HCT116 (cell line): Measurements from ENCODE around the gene HK1. TPM values are rescaled to one million over a fixed set of nuclear protein-coding genes. Genes with fewer than 3 reads are reported as not detected.

Experiments
- ATAC-seq: fragments of 200-7000 bp; cut with Tn5 transposase; 2 replicates; pipeline ENCODE4 v1.9.1; 2020; ENCODE audit warnings: mild to moderate bottlenecking, moderate library complexity
- BruUV-seq: library from RNA; stranded (reverse); fragments of 400-500 nt; replicated peaks from 2 replicates; lab custom pipeline; 2021; lab: Mats Ljungman, UMichigan
- CTCF ChIA-PET: fragments of 300-600 bp; sonication (Branson Sonifier 250); formaldehyde crosslinking; loops from one replicate; lab custom pipeline; 2021; ENCODE audit warnings: antibody characterized with exemption; lab: Charles Lee
- POLR2A ChIA-PET: fragments of 300-600, 350-600 bp; sonication (Branson Sonifier 250); formaldehyde crosslinking; loops from one replicate; lab custom pipeline; 2021; ENCODE audit warnings: antibody characterized with exemption; lab: Charles Lee
- RAD21 ChIA-PET, 2 experiments: fragments of 300-600 bp; sonication (Branson Sonifier 250); formaldehyde crosslinking; loops; one replicate each; lab custom pipeline; 2023; ENCODE audit warnings: low total read pairs in 2 of 2; ENCODE audit not compliant: uncharacterized antibody in 2 of 2, unreplicated experiment in 2 of 2, low non-redundant PET in 1 of 2; lab: Charles Lee
- DNase-seq: peaks from one replicate; pipeline ENCODE4 v3.0.0-alpha.2; 2010; ENCODE audit warnings: low read depth, low spot score
- H2AFZ ChIP-seq: fragments of 200-600 bp; shearing (Covaris generic), sonication (generic); 2 replicates; pipeline ENCODE4 v1.6.1; 2017; ENCODE audit warnings: low read depth, mixed run types, mixed read lengths, antibody characterized with exemption, low read length; ENCODE audit not compliant: poor library complexity, severe bottlenecking
- H3K27ac ChIP-seq: 2 replicates; pipeline ENCODE4 v1.5.1; 2012; ENCODE audit warnings: low read depth, low read length
- H3K27me3 ChIP-seq: fragments of 200-600 bp; sonication (generic); 2 replicates; pipeline ENCODE4 v1.6.1; 2016; ENCODE audit warnings: mixed run types, low read length, mixed read lengths; ENCODE audit not compliant: insufficient read depth
- H3K36me3 ChIP-seq, 2 experiments: fragments of 200-500 bp in 1 of 2; fragments of 200-600 bp in 1 of 2; sonication (Bioruptor generic) in 1 of 2; sonication (generic) in 1 of 2; 2 replicates each; pipeline versions ENCODE4 v1.5.1 to v1.6.1; 2014 to 2016; ENCODE audit warnings: low read length in 2 of 2, inconsistent platforms in 1 of 2, mixed read lengths in 1 of 2, mixed run types in 1 of 2; ENCODE audit not compliant: insufficient read depth in 2 of 2, control insufficient read depth in 1 of 2
- H3K4me1 ChIP-seq, 2 experiments: fragments of 200-600 bp in 1 of 2; sonication (generic) in 1 of 2; 2 replicates each; pipeline versions ENCODE4 v1.5.1 to v1.6.1; 2012 to 2017; ENCODE audit warnings: low read length in 2 of 2, inconsistent platforms in 1 of 2, mild to moderate bottlenecking in 1 of 2, mixed read lengths in 1 of 2, mixed run types in 1 of 2, moderate library complexity in 1 of 2; ENCODE audit not compliant: insufficient read depth in 2 of 2, control insufficient read depth in 1 of 2
- H3K4me2 ChIP-seq: fragments of 200-600 bp; sonication (generic); 2 replicates; pipeline ENCODE4 v1.6.1; 2017; ENCODE audit warnings: mixed run types, low read length, mixed read lengths
- H3K4me3 ChIP-seq, 2 experiments: fragments of 200-600 bp in 1 of 2; sonication (generic) in 1 of 2; replicated peaks in 1 of 2; 2 replicates each; pipeline ENCODE4 v1.5.1; 2011 to 2016; ENCODE audit warnings: low read length in 2 of 2, control low read depth in 1 of 2, low read depth in 1 of 2, mild to moderate bottlenecking in 1 of 2, mixed read lengths in 1 of 2, mixed run types in 1 of 2
- H3K79me2 ChIP-seq: fragments of 200-600 bp; sonication (generic); 2 replicates; pipeline ENCODE4 v1.6.1; 2017; ENCODE audit warnings: mild to moderate bottlenecking, mixed run types, low read length, moderate library complexity, mixed read lengths; ENCODE audit not compliant: insufficient read depth
- H3K9ac ChIP-seq: fragments of 200-600 bp; sonication (generic); 2 replicates; pipeline ENCODE4 v1.6.1; 2016; ENCODE audit warnings: low read length, mixed read lengths
- H3K9me2 ChIP-seq: fragments of 200-600 bp; sonication (generic), shearing (Covaris generic); 2 replicates; pipeline ENCODE4 v1.6.1; 2017; ENCODE audit warnings: mixed run types, mild to moderate bottlenecking, moderate library complexity; ENCODE audit not compliant: insufficient read depth
- H3K9me3 ChIP-seq, 2 experiments: fragments of 200-500 bp in 1 of 2; fragments of 200-600 bp in 1 of 2; sonication (Bioruptor generic) in 1 of 2; sonication (generic) in 1 of 2; 2 replicates each; pipeline ENCODE4 v1.6.1; 2014 to 2017; ENCODE audit warnings: low read length in 2 of 2, mixed read lengths in 2 of 2, inconsistent platforms in 1 of 2, low read depth in 1 of 2, mild to moderate bottlenecking in 1 of 2, mixed run types in 1 of 2, moderate library complexity in 1 of 2; ENCODE audit not compliant: control insufficient read depth in 1 of 2, insufficient read depth in 1 of 2
- H4K20me1 ChIP-seq: fragments of 200-600 bp; sonication (generic), shearing (Covaris generic); 2 replicates; pipeline ENCODE4 v1.6.1; 2017; ENCODE audit warnings: mixed run types, mild to moderate bottlenecking, moderate library complexity; ENCODE audit not compliant: insufficient read depth
- CBX3 ChIP-seq: IDR thresholded peaks from 2 replicates; pipeline ENCODE4 v1.6.1; 2012; ENCODE audit warnings: low read depth
- CEBPB ChIP-seq: IDR thresholded peaks from 2 replicates; pipeline ENCODE4 v1.6.1; 2012; ENCODE audit warnings: low read depth
- EGR1 ChIP-seq: IDR thresholded peaks from 2 replicates; pipeline ENCODE4 v1.6.1; 2012; ENCODE audit warnings: low read depth
- ELF1 ChIP-seq: IDR thresholded peaks from 2 replicates; pipeline ENCODE4 v1.6.1; 2012; ENCODE audit warnings: low read depth, borderline replicate concordance
- RAD21 ChIP-seq: IDR thresholded peaks from 2 replicates; pipeline ENCODE4 v1.6.1; 2012; ENCODE audit warnings: low read depth, mild to moderate bottlenecking
- ZFX ChIP-seq: fragments of 450-650 bp; IDR thresholded peaks from 2 replicates; pipeline ENCODE4 v1.6.1; 2017
- intact Hi-C: fragments of 100-400 bp; cut with micrococcal nuclease; formaldehyde crosslinking; loops from 2 replicates; pipeline ENCODE4 v1.10.0; 2022
- total RNA-seq: library from RNA; stranded (reverse); gene quantifications from one replicate; pipeline ENCODE4 v1.2.1, GENCODE V29; 2021; ENCODE audit not compliant: unreplicated experiment
- TF ChIP-seq, protein P1 (sequence below): IDR thresholded peaks from 2 replicates; pipeline ENCODE4 v1.6.1; 2012
- TF ChIP-seq, protein P2 (sequence below): IDR thresholded peaks from 2 replicates; pipeline ENCODE4 v1.6.1; 2012
- TF ChIP-seq, protein P3 (sequence below): IDR thresholded peaks from 2 replicates; pipeline ENCODE4 v1.6.1; 2012; ENCODE audit warnings: low read depth
- TF ChIP-seq, protein P4 (sequence below): IDR thresholded peaks from 2 replicates; pipeline ENCODE4 v1.6.1; 2011; ENCODE audit warnings: mild to moderate bottlenecking, low read length, moderate library complexity; ENCODE audit not compliant: insufficient replicate concordance; ENCODE audit errors: extremely low read depth

The HK1 gene
- total RNA-seq, 1 experiment from 2014 or later: 50.3 TPM

DNA sequence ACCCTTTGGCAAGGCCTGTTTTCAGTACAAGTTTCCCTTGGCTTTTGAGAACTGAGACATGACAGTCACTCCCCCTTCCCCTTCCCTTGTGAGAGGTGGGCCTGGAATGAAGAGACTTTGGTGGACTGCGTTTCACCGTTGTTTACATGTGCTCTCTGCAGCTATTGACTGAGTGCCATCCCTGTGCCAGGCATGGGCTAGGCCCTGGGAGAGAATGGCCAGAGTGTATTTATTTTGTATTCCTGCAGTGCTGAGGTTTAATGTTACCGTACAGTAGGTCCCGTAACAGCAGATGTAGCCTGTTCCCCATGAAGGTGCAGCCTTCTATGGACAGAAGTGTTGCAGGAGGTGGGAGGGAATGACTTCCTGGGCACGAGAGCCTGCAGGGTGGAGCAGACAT is 88.4 kb downstream of the HK1 start (continued):
- TF ChIP-seq, protein P1, sequence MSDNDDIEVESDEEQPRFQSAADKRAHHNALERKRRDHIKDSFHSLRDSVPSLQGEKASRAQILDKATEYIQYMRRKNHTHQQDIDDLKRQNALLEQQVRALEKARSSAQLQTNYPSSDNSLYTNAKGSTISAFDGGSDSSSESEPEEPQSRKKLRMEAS: no peak
- TF ChIP-seq, protein P2, sequence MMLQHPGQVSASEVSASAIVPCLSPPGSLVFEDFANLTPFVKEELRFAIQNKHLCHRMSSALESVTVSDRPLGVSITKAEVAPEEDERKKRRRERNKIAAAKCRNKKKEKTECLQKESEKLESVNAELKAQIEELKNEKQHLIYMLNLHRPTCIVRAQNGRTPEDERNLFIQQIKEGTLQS: no peak
- TF ChIP-seq, protein P3, sequence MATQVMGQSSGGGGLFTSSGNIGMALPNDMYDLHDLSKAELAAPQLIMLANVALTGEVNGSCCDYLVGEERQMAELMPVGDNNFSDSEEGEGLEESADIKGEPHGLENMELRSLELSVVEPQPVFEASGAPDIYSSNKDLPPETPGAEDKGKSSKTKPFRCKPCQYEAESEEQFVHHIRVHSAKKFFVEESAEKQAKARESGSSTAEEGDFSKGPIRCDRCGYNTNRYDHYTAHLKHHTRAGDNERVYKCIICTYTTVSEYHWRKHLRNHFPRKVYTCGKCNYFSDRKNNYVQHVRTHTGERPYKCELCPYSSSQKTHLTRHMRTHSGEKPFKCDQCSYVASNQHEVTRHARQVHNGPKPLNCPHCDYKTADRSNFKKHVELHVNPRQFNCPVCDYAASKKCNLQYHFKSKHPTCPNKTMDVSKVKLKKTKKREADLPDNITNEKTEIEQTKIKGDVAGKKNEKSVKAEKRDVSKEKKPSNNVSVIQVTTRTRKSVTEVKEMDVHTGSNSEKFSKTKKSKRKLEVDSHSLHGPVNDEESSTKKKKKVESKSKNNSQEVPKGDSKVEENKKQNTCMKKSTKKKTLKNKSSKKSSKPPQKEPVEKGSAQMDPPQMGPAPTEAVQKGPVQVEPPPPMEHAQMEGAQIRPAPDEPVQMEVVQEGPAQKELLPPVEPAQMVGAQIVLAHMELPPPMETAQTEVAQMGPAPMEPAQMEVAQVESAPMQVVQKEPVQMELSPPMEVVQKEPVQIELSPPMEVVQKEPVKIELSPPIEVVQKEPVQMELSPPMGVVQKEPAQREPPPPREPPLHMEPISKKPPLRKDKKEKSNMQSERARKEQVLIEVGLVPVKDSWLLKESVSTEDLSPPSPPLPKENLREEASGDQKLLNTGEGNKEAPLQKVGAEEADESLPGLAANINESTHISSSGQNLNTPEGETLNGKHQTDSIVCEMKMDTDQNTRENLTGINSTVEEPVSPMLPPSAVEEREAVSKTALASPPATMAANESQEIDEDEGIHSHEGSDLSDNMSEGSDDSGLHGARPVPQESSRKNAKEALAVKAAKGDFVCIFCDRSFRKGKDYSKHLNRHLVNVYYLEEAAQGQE: no peak

DNA sequence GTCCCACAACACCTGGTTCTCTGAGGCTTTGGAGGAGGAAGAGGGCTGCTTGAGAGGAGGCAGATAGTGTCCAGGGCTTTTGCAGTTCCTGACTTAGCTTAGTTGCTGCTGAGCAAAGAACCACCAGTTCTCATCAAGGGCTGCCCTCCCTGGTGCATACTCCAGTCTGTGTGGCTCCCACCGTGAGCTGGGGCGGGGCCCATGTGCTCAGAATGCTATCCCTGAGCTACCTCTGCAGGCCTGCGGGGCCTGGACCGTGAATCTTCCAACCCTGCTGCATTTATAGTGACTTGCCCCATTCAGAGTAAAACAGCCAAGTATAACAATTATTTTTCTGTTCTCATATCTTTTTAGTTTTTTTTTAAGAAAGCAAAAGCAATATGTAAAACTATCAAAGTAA is 89.2 kb downstream of the HK1 start:
- ATAC-seq: no peak
- ChIA-PET RAD21 (no interaction called here), POLR2A (no interaction called here), CTCF (no interaction called here)
- Histone ChIP-seq H2AFZ (no peak overlapping the region), H3K27ac (no peak overlapping the region), H3K36me3 (peaks cover 0 to 13% of the 10 kb centered on the region in 2 experiments; a peak in 2 of 4 replicates), H3K9me2 (no peaks in the 10 kb centered on the region), H3K4me2 (no peak overlapping the region), H3K9me3 (no peaks in the 10 kb centered on the region), H3K79me2 (no peaks in the 10 kb centered on the region), H3K9ac (no peak overlapping the region), H3K4me3 (no peak overlapping the region), H4K20me1 (no peaks in the 10 kb centered on the region), H3K27me3 (no peaks in the 10 kb centered on the region), H3K4me1 (no peaks in the 10 kb centered on the region)
- no TSS peak for BruUV-seq
- intact Hi-C loops: no loop called here
- no peak for DNase-seq
- TF ChIP-seq, protein P4, sequence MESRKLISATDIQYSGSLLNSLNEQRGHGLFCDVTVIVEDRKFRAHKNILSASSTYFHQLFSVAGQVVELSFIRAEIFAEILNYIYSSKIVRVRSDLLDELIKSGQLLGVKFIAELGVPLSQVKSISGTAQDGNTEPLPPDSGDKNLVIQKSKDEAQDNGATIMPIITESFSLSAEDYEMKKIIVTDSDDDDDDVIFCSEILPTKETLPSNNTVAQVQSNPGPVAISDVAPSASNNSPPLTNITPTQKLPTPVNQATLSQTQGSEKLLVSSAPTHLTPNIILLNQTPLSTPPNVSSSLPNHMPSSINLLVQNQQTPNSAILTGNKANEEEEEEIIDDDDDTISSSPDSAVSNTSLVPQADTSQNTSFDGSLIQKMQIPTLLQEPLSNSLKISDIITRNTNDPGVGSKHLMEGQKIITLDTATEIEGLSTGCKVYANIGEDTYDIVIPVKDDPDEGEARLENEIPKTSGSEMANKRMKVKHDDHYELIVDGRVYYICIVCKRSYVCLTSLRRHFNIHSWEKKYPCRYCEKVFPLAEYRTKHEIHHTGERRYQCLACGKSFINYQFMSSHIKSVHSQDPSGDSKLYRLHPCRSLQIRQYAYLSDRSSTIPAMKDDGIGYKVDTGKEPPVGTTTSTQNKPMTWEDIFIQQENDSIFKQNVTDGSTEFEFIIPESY: no peak
- TF ChIP-seq ELF1 (no peak), CBX3 (no peak), ZFX (no peak), CEBPB (no peak), EGR1 (no peak), RAD21 (no peak)
- TF ChIP-seq, protein P1: no peak
